Rectal smooth muscle tissue (tissue), 1 donor: ENCODE data around the gene SENP5.

Experiments
- H3K27ac ChIP-seq: one replicate; pipeline ENCODE4 v1.7.0; 2013; ENCODE audit warnings: low read depth, low read length, inconsistent platforms
- H3K27me3 ChIP-seq: one replicate; pipeline ENCODE4 v1.7.0; 2013; ENCODE audit warnings: low read length; ENCODE audit not compliant: control insufficient read depth, insufficient read depth
- H3K36me3 ChIP-seq: one replicate; pipeline ENCODE4 v1.7.0; 2013; ENCODE audit warnings: low read length; ENCODE audit not compliant: control insufficient read depth, insufficient read depth
- H3K4me1 ChIP-seq: one replicate; pipeline ENCODE4 v1.7.0; 2013; ENCODE audit warnings: low read length; ENCODE audit not compliant: control insufficient read depth, insufficient read depth
- H3K4me3 ChIP-seq: one replicate; pipeline ENCODE4 v1.7.0; 2013; ENCODE audit warnings: low read length
- H3K9ac ChIP-seq: one replicate; pipeline ENCODE4 v1.7.0; 2013; ENCODE audit warnings: low read length

The SENP5 gene

DNA sequence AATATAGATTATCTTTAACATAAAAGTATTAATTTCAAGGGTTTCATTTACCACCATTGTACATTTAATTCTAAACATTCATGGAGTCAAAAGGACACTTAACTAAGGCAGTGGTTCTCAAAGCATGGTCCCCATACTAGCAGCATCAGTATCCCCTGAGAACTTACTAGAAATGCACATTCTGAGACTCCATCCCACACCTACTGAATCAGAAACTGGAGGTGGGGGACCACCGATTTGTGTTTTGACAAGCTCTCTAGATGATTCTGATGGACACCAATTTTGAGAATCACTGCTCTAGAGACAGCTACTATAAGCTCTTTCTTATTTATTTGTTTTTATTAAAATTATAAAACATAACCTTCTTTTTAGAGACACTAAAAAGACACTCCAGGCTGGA lies 34.0 kb downstream of the SENP5 start:
- Histone ChIP-seq H3K4me3 (no peak overlapping the region), H3K27me3 (no peaks in the 10 kb centered on the region), H3K27ac (no peak overlapping the region), H3K36me3 (peaks cover 18% of the 10 kb centered on the region), H3K9ac (no peak overlapping the region), H3K4me1 (no peaks in the 10 kb centered on the region)

DNA sequence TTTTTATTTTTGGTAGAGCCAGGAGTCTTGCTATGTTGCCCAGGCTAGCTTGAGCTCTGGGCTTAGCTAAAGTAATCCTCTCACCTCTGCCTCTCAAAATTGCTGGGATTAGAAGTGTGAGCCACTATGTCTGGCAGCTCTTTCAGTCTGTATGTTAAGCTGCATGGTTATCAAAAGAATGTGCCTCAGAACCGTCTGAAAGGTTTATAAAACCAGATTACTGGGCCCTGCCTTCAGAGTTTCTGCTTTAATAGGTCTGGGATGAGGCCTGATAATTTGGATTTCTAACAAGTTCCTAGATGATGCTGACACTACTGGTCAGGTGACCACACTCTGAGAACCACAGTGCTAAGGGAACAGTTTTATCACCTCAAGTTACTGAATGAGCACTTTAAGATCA lies 34.6 kb downstream of the SENP5 start:
- Histone ChIP-seq H3K4me1 (no peaks in the 10 kb centered on the region), H3K9ac (no peak overlapping the region), H3K27ac (no peak overlapping the region), H3K27me3 (no peaks in the 10 kb centered on the region), H3K36me3 (peaks cover 18% of the 10 kb centered on the region), H3K4me3 (no peak overlapping the region)

DNA sequence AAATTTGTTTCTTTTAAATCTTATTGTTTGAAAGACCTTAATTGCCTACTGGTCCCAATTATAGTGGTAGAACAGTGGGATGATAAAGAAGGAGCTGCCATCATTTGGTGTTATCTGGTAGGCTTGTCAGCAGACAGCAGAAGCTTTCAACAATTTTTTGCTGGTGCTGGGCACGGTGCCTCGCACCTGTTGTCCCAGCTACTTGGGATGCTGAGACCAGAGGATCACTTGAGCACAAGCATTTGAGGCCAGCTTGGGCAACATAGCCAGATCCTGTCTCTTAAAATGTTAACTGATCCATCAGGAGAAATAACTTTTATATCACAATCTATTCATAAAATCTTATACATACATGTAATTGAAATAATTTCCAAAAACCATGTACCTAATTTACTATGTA lies 36.0 kb downstream of the SENP5 start:
- H3K4me1 ChIP-seq, result no peaks in the 10 kb centered on the region
- no peak overlapping the region for H3K27ac ChIP-seq
- H3K36me3 ChIP-seq, result peaks cover 18% of the 10 kb centered on the region

GRCh38 chr3:196914866-196915265 lies 47.1 kb downstream of the SENP5 start:
- Histone ChIP-seq H3K27ac (no peak overlapping the region), H3K9ac (no peak overlapping the region), H3K36me3 (peaks cover 4% of the 10 kb centered on the region), H3K27me3 (no peaks in the 10 kb centered on the region), H3K4me3 (no peak overlapping the region), H3K4me1 (no peaks in the 10 kb centered on the region)

More for the DNA sequence above, 36.0 kb downstream of the SENP5 start:
- Histone ChIP-seq H3K27me3 (no peaks in the 10 kb centered on the region), H3K4me3 (no peak overlapping the region), H3K9ac (no peak overlapping the region)

GRCh38 chr3:196915375-196915774 lies 47.7 kb downstream of the SENP5 start:
- Histone ChIP-seq H3K9ac (no peak overlapping the region), H3K4me1 (no peaks in the 10 kb centered on the region), H3K4me3 (no peak overlapping the region), H3K27me3 (no peaks in the 10 kb centered on the region), H3K27ac (no peak overlapping the region), H3K36me3 (peaks cover 4% of the 10 kb centered on the region)

GRCh38 chr3:196916221-196916620 lies 48.5 kb downstream of the SENP5 start:
- Histone ChIP-seq H3K27me3 (no peaks in the 10 kb centered on the region), H3K9ac (no peak overlapping the region), H3K4me1 (no peaks in the 10 kb centered on the region), H3K36me3 (peaks cover 4% of the 10 kb centered on the region), H3K27ac (no peak overlapping the region), H3K4me3 (no peak overlapping the region)

- H3K36me3 ChIP-seq, result peaks cover 4% of the 10 kb centered on the region
- H3K27me3 ChIP-seq, result no peaks in the 10 kb centered on the region
- no peak overlapping the region for H3K9ac ChIP-seq
- H3K4me1 ChIP-seq, result no peaks in the 10 kb centered on the region
- H3K27ac ChIP-seq, result no peak overlapping the region
- no peak overlapping the region for H3K4me3 ChIP-seq
Observed at GRCh38 chr3:196916995-196917394, 49.3 kb downstream of the SENP5 start.

DNA sequence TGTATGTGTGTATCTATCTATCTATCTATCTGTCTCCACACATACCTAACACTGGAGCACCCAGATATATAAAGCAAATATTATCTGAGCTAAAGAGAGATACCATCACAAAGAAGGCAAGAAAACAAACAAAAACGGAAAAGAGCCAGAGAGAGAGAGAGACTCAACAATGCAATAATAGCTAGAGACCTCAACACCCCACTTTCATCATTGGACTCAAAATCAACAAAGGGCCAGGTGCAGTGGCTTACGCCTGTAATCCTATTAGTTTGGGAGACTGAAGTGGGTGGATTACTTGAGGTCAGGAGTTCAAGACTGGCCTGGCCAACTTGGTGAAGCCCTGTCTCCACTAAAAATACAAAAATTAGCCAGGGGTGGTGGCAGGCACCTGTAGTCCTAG lies 51.2 kb downstream of the SENP5 start:
- Histone ChIP-seq H3K27ac (no peak overlapping the region), H3K4me1 (no peaks in the 10 kb centered on the region), H3K27me3 (no peaks in the 10 kb centered on the region), H3K9ac (no peak overlapping the region), H3K4me3 (no peak overlapping the region), H3K36me3 (peaks cover 4% of the 10 kb centered on the region)

DNA sequence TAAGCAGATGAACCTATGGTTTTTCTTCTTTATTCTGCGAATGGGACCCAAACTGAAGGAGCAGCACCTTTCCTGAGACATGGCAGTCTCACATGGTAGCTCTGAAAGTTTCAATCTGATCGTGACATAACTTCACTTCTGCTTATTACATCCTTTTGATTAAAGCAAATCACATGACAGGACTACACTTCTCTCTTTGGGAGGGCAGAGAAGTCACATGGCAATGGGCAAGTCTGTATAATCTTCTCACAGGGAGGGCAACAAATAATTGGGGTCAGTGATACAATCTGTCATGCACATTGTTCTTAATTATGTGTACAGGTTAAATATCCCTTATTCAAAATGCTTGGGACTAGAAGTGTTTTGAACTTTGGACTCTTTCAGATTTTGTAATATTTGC lies 53.0 kb downstream of the SENP5 start:
- no peaks in the 10 kb centered on the region for H3K36me3 ChIP-seq
- no peaks in the 10 kb centered on the region for H3K4me1 ChIP-seq
- no peaks in the 10 kb centered on the region for H3K27me3 ChIP-seq
- H3K4me3 ChIP-seq, result no peak overlapping the region
- H3K27ac ChIP-seq, result no peak overlapping the region
- H3K9ac ChIP-seq, result no peak overlapping the region

- Histone ChIP-seq H3K27me3 (no peaks in the 10 kb centered on the region), H3K4me3 (no peak overlapping the region), H3K36me3 (peaks cover 15% of the 10 kb centered on the region), H3K9ac (no peak overlapping the region), H3K4me1 (no peaks in the 10 kb centered on the region), H3K27ac (no peak overlapping the region)
Observed at GRCh38 chr3:196927571-196928453, 60.1 kb downstream of the SENP5 start.

DNA sequence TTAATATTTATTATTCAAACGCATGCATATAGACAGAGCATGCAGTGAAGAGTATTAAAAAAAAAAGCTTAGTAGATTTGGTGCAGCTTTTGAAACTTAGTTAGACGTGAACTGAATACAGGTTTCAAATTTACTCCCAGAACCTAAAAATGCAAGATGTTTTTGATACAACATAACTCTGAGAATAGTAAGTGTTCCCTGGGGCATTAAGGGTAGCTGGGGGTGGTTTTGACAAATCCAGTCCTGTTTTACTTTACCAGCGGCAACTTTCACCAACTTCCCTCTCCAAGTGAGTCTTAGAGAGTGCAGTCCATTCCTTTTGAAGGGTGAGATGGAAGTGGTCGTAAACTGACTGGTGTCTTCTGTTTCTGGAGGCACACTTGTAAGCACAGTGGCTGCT lies 63.4 kb downstream of the SENP5 start:
- Histone ChIP-seq H3K36me3 (peaks cover 28% of the 10 kb centered on the region), H3K4me1 (no peaks in the 10 kb centered on the region), H3K4me3 (no peak overlapping the region), H3K9ac (no peak overlapping the region), H3K27me3 (no peaks in the 10 kb centered on the region), H3K27ac (no peak overlapping the region)

DNA sequence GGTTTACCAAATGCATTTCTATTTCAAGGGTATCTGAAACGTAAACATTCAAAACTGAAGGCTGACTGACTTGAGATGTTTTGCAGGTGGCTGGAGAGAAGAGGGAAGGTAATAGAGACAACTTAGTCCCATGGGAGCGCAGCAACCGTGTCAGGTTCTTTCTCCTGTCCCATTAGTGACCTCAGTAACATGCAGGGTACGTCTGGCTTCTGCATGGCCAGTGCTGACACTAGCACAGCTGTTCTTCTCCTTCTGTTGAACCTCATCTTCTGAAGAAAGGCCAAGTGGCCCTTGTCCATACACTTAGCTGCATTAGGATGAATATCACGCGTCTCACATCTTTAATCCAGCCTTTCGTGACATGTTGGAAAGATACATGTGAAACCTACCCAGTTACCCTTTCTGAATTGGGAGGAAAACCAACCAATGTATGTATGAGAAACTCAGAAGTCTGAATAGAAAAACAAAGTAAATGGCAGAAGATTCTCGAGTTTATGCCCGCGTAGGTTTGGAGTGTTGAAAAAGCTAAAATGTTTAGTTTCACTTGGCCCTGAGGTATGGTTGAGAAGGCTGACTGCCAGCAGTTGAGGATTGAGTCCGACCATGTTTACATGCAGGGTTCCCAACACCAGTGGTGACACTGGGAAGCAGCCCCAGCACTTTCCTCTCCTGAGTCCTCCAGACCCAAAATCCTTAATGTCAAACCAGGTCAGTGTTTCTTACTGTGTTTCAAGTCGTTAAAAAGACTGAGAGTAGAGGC lies 64.3 kb downstream of the SENP5 start:
- H3K4me1 ChIP-seq, result no peaks in the 10 kb centered on the region
- no peak overlapping the region for H3K9ac ChIP-seq
- no peak overlapping the region for H3K27ac ChIP-seq
- no peak overlapping the region for H3K4me3 ChIP-seq
- H3K27me3 ChIP-seq, result no peaks in the 10 kb centered on the region
- peaks cover 31% of the 10 kb centered on the region for H3K36me3 ChIP-seq
